Retinal pigment epithelial cell (primary cell): ENCODE measurements around the gene GRID1.

Experiments
- DNase-seq: peaks from one replicate; pipeline ENCODE4 v3.0.0-alpha.2; 2010; ENCODE audit warnings: low read depth
- H3K4me3 ChIP-seq: 2 replicates; pipeline ENCODE4 v1.5.1; 2011; ENCODE audit warnings: mild to moderate bottlenecking, low read length, control low read depth, moderate library complexity
- CTCF ChIP-seq: conservative IDR thresholded peaks from 2 replicates; pipeline ENCODE4 v1.5.1; 2011; ENCODE audit warnings: low read depth, low read length, control low read depth, inconsistent platforms

The GRID1 gene

GRCh38 chr10:86167762-86168128 is 198.8 kb downstream of the GRID1 start:
- no peak for DNase-seq
- no peak for TF ChIP-seq CTCF
- no peak overlapping the region for H3K4me3 ChIP-seq

GRCh38 chr10:86167121-86167761 is 199.4 kb downstream of the GRID1 start:
- TF ChIP-seq CTCF = no peak
- DNase-seq = no peak
- no peak overlapping the region for H3K4me3 ChIP-seq

DNA sequence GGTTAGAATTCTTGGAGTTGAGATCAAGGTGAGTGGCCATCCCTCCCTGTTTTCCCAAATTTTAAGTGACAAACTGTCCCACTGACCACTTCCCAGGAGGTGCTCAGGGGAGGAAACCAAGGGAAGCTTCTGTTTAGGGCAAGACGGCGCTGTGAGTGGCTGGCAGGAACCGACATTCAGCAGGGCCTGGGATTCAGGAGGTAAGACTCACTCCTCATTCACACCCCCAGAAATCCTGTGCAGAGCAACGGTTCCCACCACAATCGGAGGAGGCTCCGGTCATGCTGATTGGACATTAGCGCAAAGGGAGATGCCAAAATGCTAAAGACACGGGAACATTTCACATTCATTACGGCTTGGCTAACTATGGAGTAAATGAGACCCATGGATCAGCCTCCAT is 200.9 kb downstream of the GRID1 start:
- no peak for DNase-seq
- no peak for TF ChIP-seq CTCF
- no peak overlapping the region for H3K4me3 ChIP-seq

DNA sequence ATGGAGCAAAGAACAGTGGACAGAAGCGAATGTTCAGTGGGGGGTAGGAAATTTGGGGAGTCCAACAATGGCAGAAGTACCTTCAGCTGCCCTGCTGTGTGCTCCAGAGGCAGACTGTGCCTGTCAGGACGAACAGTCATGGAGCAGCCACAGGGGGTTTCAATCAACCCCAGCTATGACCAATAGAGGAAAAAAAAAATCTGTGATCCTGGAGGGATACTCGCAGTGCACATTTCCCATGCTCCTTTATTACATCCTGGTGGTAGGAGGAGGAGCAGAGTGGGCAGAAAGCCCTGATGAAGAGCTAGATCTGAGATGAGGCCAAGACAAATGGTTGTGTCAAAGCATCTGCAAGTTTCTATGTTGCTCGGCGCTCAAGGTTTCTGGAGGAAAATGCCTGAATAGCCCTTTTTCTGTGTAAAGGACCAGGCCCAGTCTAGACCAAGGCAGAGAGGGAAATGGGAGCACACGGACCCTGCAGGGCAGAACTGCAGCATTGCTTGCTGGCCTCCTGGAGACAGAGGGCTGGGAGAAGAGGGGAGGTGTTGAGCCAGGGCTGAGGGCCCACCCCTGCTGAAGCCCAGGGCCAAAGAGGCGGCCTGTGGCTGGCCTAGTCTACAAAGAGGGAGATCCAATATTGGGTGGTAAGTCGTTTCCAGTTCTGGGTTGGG is 201.5 kb downstream of the GRID1 start:
- no peak for DNase-seq
- no peak overlapping the region for H3K4me3 ChIP-seq
- no peak for TF ChIP-seq CTCF

DNA sequence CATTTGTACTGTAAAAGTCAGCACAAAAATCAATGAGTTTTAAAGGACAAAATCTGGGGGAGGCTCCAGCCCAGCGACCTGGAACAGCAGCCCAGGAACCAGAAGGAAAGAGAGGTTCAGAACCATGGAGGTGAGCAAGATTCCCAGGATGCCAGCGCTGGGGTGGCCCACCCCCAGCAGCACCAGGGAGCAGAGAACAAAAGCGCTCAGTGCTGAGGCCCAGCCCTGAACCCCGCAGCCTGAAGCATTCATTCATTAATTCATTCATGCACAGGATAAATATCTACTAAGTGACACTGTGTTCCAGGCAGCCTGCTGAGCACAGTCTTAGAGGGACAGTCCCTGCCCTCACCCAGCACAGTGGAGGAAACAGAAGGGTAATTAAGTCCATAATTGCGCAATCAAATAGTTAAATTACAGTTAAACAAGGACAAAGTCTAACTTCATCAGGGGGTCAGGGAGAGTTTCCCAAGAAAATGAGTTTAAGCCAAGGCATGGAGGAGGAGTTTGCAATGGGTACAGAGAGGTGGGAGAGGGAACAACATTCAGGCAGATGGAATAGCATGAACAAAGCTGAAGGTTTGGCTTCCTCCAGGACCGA is 202.3 kb downstream of the GRID1 start:
- H3K4me3 ChIP-seq = no peak overlapping the region
- DNase-seq = no peak
- no peak for TF ChIP-seq CTCF

- H3K4me3 ChIP-seq = no peak overlapping the region
- DNase-seq = no peak
- no peak for TF ChIP-seq CTCF
These were observed 202.9 kb downstream of the GRID1 start for GRCh38 chr10:86163522-86164173.
